HepG2 (cell line): ENCODE measurements around the gene KRT71. TPM values are rescaled to one million over a fixed set of nuclear protein-coding genes. Genes with fewer than 3 reads are reported as not detected.

Source experiments
- ATAC-seq: fragments of 200-7000 bp; cut with Tn5 transposase; 3 replicates; pipeline ENCODE4 v1.9.1; 2020; ENCODE audit warnings: mild to moderate bottlenecking, moderate library complexity
- BruUV-seq: library from RNA; stranded (reverse); fragments of 400-500 nt; replicated peaks from 2 replicates; lab custom pipeline; 2021; lab: Mats Ljungman, UMichigan
- CTCF ChIA-PET: fragments of 300-600 bp; formaldehyde crosslinking; extraction: SDS; loops from one replicate; lab custom pipeline; 2021; ENCODE audit warnings: low total read pairs, inconsistent platforms, low intra/inter-chr PET ratio; lab: Yijun Ruan, JAX
- POLR2A ChIA-PET: fragments of 350-600 bp; sonication (Branson Sonifier 250); formaldehyde crosslinking; loops from one replicate; lab custom pipeline; 2020; ENCODE audit warnings: antibody characterized with exemption, inconsistent platforms; lab: Yijun Ruan, JAX
- DNase-seq: peaks from one replicate; pipeline ENCODE4 v3.0.0-alpha.2; 2015; ENCODE audit warnings: low spot score
- FAIRE-seq: peaks from 3 replicates; lab custom pipeline; 2011; peaks lifted over from hg19 to GRCh38; lab: Jason Lieb, UNC
- H2AFZ ChIP-seq: one replicate; pipeline ENCODE4 v1.6.1; 2011; ENCODE audit warnings: low read length, inconsistent platforms
- H3K27ac ChIP-seq: fragments of 300-600 bp; 3 replicates; pipeline ENCODE4 v1.8.0; 2011; ENCODE audit warnings: mixed run types, mild to moderate bottlenecking, mixed read lengths, low read length, inconsistent platforms; ENCODE audit not compliant: insufficient read depth; ENCODE audit errors: extremely low read length
- H3K27me3 ChIP-seq, 2 experiments: fragments of 200-600 bp in 1 of 2; 2 replicates in 1 of 2; 3 replicates in 1 of 2; pipeline versions ENCODE4 v1.6.0 to v1.8.0; 2011; ENCODE audit warnings: low read length in 2 of 2, mild to moderate bottlenecking in 2 of 2, moderate library complexity in 2 of 2, inconsistent platforms in 1 of 2; ENCODE audit not compliant: insufficient read depth in 2 of 2, control insufficient read depth in 1 of 2
- H3K36me3 ChIP-seq, 2 experiments: fragments of 200-600 bp in 1 of 2; replicated peaks in 1 of 2; 2 replicates in 1 of 2; 3 replicates in 1 of 2; pipeline versions ENCODE4 v1.5.1 to v1.8.0; 2011; ENCODE audit warnings: low read length in 2 of 2, inconsistent platforms in 1 of 2; ENCODE audit not compliant: insufficient read depth in 2 of 2, control insufficient read depth in 1 of 2
- H3K4me1 ChIP-seq: 2 replicates; pipeline ENCODE4 v1.5.1; 2012; ENCODE audit warnings: low read length, inconsistent platforms; ENCODE audit not compliant: insufficient read depth
- H3K4me2 ChIP-seq: 2 replicates; pipeline ENCODE4 v1.6.0; 2011; ENCODE audit warnings: low read depth, low read length, inconsistent platforms
- H3K4me3 ChIP-seq, 3 experiments: fragments of 200-600 bp in 1 of 3; sonication (generic), shearing (Covaris generic) in 1 of 3; replicated peaks in 1 of 3; 2 replicates each; pipeline ENCODE4 v1.5.1; 2011 to 2016; ENCODE audit warnings: low read length in 3 of 3, inconsistent platforms in 2 of 3, low read depth in 2 of 3, mild to moderate bottlenecking in 2 of 3, control low read depth in 1 of 3, mixed read lengths in 1 of 3; ENCODE audit not compliant: insufficient read depth in 1 of 3
- H3K79me2 ChIP-seq: one replicate; pipeline ENCODE4 v1.6.1; 2011; ENCODE audit warnings: low read length, inconsistent platforms; ENCODE audit not compliant: insufficient read depth
- H3K9ac ChIP-seq: 2 replicates; pipeline ENCODE4 v1.6.0; 2011; ENCODE audit warnings: mild to moderate bottlenecking, low read depth, low read length, inconsistent platforms; ENCODE audit not compliant: insufficient read depth
- H3K9me3 ChIP-seq: 2 replicates; pipeline ENCODE4 v1.5.1; 2012; ENCODE audit warnings: mild to moderate bottlenecking, low read length
- H4K20me1 ChIP-seq: 2 replicates; pipeline ENCODE4 v1.6.0; 2011; ENCODE audit warnings: inconsistent platforms, mild to moderate bottlenecking, low read length, moderate library complexity; ENCODE audit not compliant: insufficient read depth
- FOXP1 ChIP-seq, 2 experiments: fragments of 450-650 bp in 1 of 2; IDR thresholded peaks; 2 replicates each; pipeline ENCODE4 v1.6.1; 2017 to 2018; ENCODE audit warnings: antibody characterized with exemption in 1 of 2
- HOXA5 ChIP-seq: sonication (generic); formaldehyde crosslinking; IDR thresholded peaks from 2 replicates; pipeline ENCODE4 v1.4.0; 2020; ENCODE audit warnings: missing genetic modification reagents
- MIER2 ChIP-seq: IDR thresholded peaks from 2 replicates; pipeline ENCODE4 v1.6.1; 2016; ENCODE audit warnings: missing biosample characterization, missing genetic modification reagents
- MTA3 ChIP-seq: sonication (generic); formaldehyde crosslinking; IDR thresholded peaks from 2 replicates; pipeline ENCODE4 v1.4.0; 2020; ENCODE audit warnings: missing genetic modification reagents
- MXD3 ChIP-seq: IDR thresholded peaks from 2 replicates; pipeline ENCODE4 v1.6.1; 2016; ENCODE audit warnings: mild to moderate bottlenecking, missing biosample characterization, missing genetic modification reagents
- SMC3 ChIP-seq: IDR thresholded peaks from 2 replicates; pipeline ENCODE4 v1.6.1; 2011; ENCODE audit warnings: low read length, improper control_type of control experiment
- ZBTB4 ChIP-seq: sonication (generic); formaldehyde crosslinking; IDR thresholded peaks from 2 replicates; pipeline ENCODE4 v1.4.0; 2020; ENCODE audit warnings: missing genetic modification reagents, mild to moderate bottlenecking, borderline replicate concordance
- ZC3H13 ChIP-seq: sonication (generic); formaldehyde crosslinking; IDR thresholded peaks from 2 replicates; pipeline ENCODE4 v1.8.1; 2023; ENCODE audit warnings: mild to moderate bottlenecking, missing genetic modification reagents, moderate library complexity
- ZC3H4 ChIP-seq: sonication (generic); formaldehyde crosslinking; IDR thresholded peaks from 2 replicates; pipeline ENCODE4 v1.4.0; 2020; ENCODE audit warnings: missing genetic modification reagents, borderline replicate concordance
- ZFYVE20 ChIP-seq: sonication (generic); formaldehyde crosslinking; IDR thresholded peaks from 2 replicates; pipeline ENCODE4 v1.8.0; 2023; ENCODE audit warnings: low read depth, mild to moderate bottlenecking, moderate library complexity, missing genetic modification reagents, borderline replicate concordance
- ZNF205 ChIP-seq: IDR thresholded peaks from 2 replicates; pipeline ENCODE4 v1.6.1; 2018; ENCODE audit warnings: missing biosample characterization, missing genetic modification reagents
- ZNF230 ChIP-seq: sonication (generic); formaldehyde crosslinking; IDR thresholded peaks from 2 replicates; pipeline ENCODE4 v1.4.0; 2020; ENCODE audit warnings: mild to moderate bottlenecking, missing genetic modification reagents
- ZNF232 ChIP-seq: sonication (generic); formaldehyde crosslinking; IDR thresholded peaks from 2 replicates; pipeline ENCODE4 v1.4.0; 2020; ENCODE audit warnings: missing genetic modification reagents, borderline replicate concordance
- ZNF276 ChIP-seq: sonication (generic); formaldehyde crosslinking; IDR thresholded peaks from 2 replicates; pipeline ENCODE4 v1.4.0; 2020; ENCODE audit warnings: mild to moderate bottlenecking, low read depth, missing genetic modification reagents
- ZNF788 ChIP-seq: sonication (generic); formaldehyde crosslinking; IDR thresholded peaks from 2 replicates; pipeline ENCODE4 v1.5.0; 2020; ENCODE audit warnings: mild to moderate bottlenecking, missing genetic modification reagents, borderline replicate concordance
- ZNF883 ChIP-seq: sonication (generic); formaldehyde crosslinking; IDR thresholded peaks from 2 replicates; pipeline ENCODE4 v1.5.1; 2020; ENCODE audit warnings: mild to moderate bottlenecking, missing genetic modification reagents; ENCODE audit errors: not compliant biosample characterization
- WGBS: methylation state at CpG from one replicate; pipeline ENCODE4 v1.1.6; 2017; ENCODE audit warnings: low lambda C conversion rate; 5-methylcytosine and 5-hydroxymethylcytosine counted together
- in situ Hi-C: cut with HindIII; loops from 2 replicates; pipeline ENCODE4 v1.10.0; 2017; ENCODE audit warnings: low pct_unique_long_range_greater_than_20kb; ENCODE audit not compliant: extremely low pct_ligation_motif_present
- intact Hi-C: fragments of 100-400 bp; cut with micrococcal nuclease; formaldehyde crosslinking; loops from one replicate; pipeline ENCODE4 v1.10.0; 2022; ENCODE audit not compliant: unreplicated experiment
- polyA plus RNA-seq, 8 experiments: library from polyadenylated mRNA; depleted of rRNA in 3 of 8; stranded (reverse) in 7 of 8; unstranded in 1 of 8; fragments of >200 nt; fragmentation: Illumina TruSeq in 4 of 8; extraction: Trizol in 4 of 8; gene quantifications; 2 replicates each; pipeline versions ENCODE4 v1.2.1 to v1.2.3, GENCODE V29; 2011 to 2016; ENCODE audit warnings: low read depth in 4 of 8, missing spikeins in 1 of 8, mixed read lengths in 1 of 8; ENCODE audit not compliant: insufficient read depth in 1 of 8
- total RNA-seq, 5 experiments: library from RNA; depleted of rRNA; stranded (reverse); fragments of >200 nt; fragmentation: Illumina TruSeq; extraction: Trizol; gene quantifications; 2 replicates each; pipeline ENCODE4 v1.2.3, GENCODE V29; 2016; ENCODE audit warnings: low read depth in 1 of 5

KRT71 gene
- total and polyA plus RNA-seq, 2 of the 13 experiments (the other 11 are each of a cell fraction or from before 2014, with no cell fraction given): not detected

GRCh38 chr12:52498946-52499345, 54.0 kb downstream of the KRT71 start:
- DNase-seq: no peak
- Histone ChIP-seq H2AFZ (no peak overlapping the region), H3K9me3 (no peaks in the 10 kb centered on the region), H3K27me3 (peaks cover 0 to 3% of the 10 kb centered on the region in 2 experiments; a peak in 3 of 5 replicates), H3K79me2 (no peaks in the 10 kb centered on the region), H3K27ac (no peak overlapping the region), H3K4me3 (no peak overlapping the region), H3K4me1 (0 out of 2 replicates have a peak, but pooled peaks cover 6% of the 10 kb centered on the region), H3K9ac (no peak overlapping the region), H4K20me1 (no peaks in the 10 kb centered on the region), H3K36me3 (no peaks in the 10 kb centered on the region), H3K4me2 (no peak overlapping the region)
- BruUV-seq: no TSS peak
- ChIA-PET POLR2A (no interaction called here), CTCF (no interaction called here)
- FAIRE-seq: no peak
- ATAC-seq: no peak
- 0% methylated on average over 1 of the region's 1 CpG for WGBS
- in situ Hi-C loops (no loop called here), intact Hi-C loops (no loop called here)
- TF ChIP-seq ZNF232 (no peak), ZBTB4 (CRISPR knock-in tag) (no peak), ZNF788 (CRISPR knock-in tag) (no peak), SMC3 (no peak), FOXP1 (IDR thresholded peaks at IDR 0.05) (no peak), FOXP1 (CRISPR knock-in tag; IDR thresholded peaks at IDR 0.05) (no peak), MXD3 (CRISPR knock-in tag) (no peak), ZNF230 (CRISPR knock-in tag) (no peak), ZC3H13 (CRISPR knock-in tag) (no peak), MTA3 (CRISPR knock-in tag) (no peak), ZNF276 (CRISPR knock-in tag) (no peak), ZNF883 (CRISPR knock-in tag) (no peak), ZFYVE20 (no peak), ZC3H4 (CRISPR knock-in tag) (no peak), ZNF205 (CRISPR knock-in tag) (no peak), MIER2 (CRISPR knock-in tag) (no peak), HOXA5 (no peak)
